HepG2 (cell line): ENCODE measurements around the gene UBE2S. TPM values are rescaled to one million over a fixed set of nuclear protein-coding genes. Genes with fewer than 3 reads are reported as not detected.
A peak's percentile ranks its signal among the peaks of the same experiment; 100 is the strongest.

ENCODE experiments used
- ARNT ChIP-seq: fragments of 450-650 bp; IDR thresholded peaks from 2 replicates; pipeline ENCODE4 v1.6.1; 2017
- BHLHE40 ChIP-seq: IDR thresholded peaks from 2 replicates; pipeline ENCODE4 v1.6.1; 2011; ENCODE audit warnings: low read length, improper control_type of control experiment
- DR1 ChIP-seq: sonication (generic); formaldehyde crosslinking; IDR thresholded peaks from 2 replicates; pipeline ENCODE4 v1.8.0; 2021; ENCODE audit warnings: mild to moderate bottlenecking, missing genetic modification reagents, inconsistent platforms
- HHEX ChIP-seq: IDR thresholded peaks from 2 replicates; pipeline ENCODE4 v1.6.1; 2016; ENCODE audit warnings: control low read depth
- JDP2 ChIP-seq: sonication (generic); formaldehyde crosslinking; IDR thresholded peaks from 2 replicates; pipeline ENCODE4 v1.8.1; 2022; ENCODE audit warnings: missing genetic modification reagents, borderline replicate concordance
- MIER3 ChIP-seq: IDR thresholded peaks from 2 replicates; pipeline ENCODE4 v1.6.1; 2016; ENCODE audit warnings: missing compliant biosample characterization, borderline replicate concordance
- NFKBIZ ChIP-seq: IDR thresholded peaks from 2 replicates; pipeline ENCODE4 v1.6.1; 2018; ENCODE audit warnings: missing genetic modification reagents, missing compliant biosample characterization
- SRSF9 ChIP-seq: fragments of 200-400 bp; formaldehyde crosslinking; IDR thresholded peaks from 2 replicates; pipeline ENCODE4 v1.6.1; 2018; ENCODE audit warnings: borderline replicate concordance, mild to moderate bottlenecking, low read depth, low read length; ENCODE audit not compliant: insufficient read depth, poor library complexity, severe bottlenecking
- TEAD2 ChIP-seq: sonication (generic); formaldehyde crosslinking; IDR thresholded peaks from 2 replicates; pipeline ENCODE4 v1.9.0; 2021; ENCODE audit warnings: missing genetic modification reagents
- ZBTB20 ChIP-seq: sonication (generic); formaldehyde crosslinking; IDR thresholded peaks from 2 replicates; pipeline ENCODE4 v1.8.1; 2023; ENCODE audit warnings: missing genetic modification reagents, low read depth, mild to moderate bottlenecking, borderline replicate concordance
- ZFP36 ChIP-seq: fragments of 150-350 bp; IDR thresholded peaks from 2 replicates; pipeline ENCODE4 v1.6.1; 2018; ENCODE audit warnings: borderline replicate concordance, low read length, low read depth; ENCODE audit not compliant: partially characterized antibody
- ZNF256 ChIP-seq: sonication (generic); formaldehyde crosslinking; conservative IDR thresholded peaks from 2 replicates; pipeline ENCODE4 v1.4.0; 2020; ENCODE audit warnings: missing genetic modification reagents
- ZNF296 ChIP-seq: sonication (generic); formaldehyde crosslinking; conservative IDR thresholded peaks from 2 replicates; pipeline ENCODE4 v1.5.0; 2020; ENCODE audit warnings: mild to moderate bottlenecking, missing genetic modification reagents
- ZNF589 ChIP-seq: sonication (generic); formaldehyde crosslinking; conservative IDR thresholded peaks from 2 replicates; pipeline ENCODE4 v1.8.0; 2022; ENCODE audit warnings: mild to moderate bottlenecking, moderate library complexity, missing genetic modification reagents
- ZNF781 ChIP-seq: sonication (generic); formaldehyde crosslinking; IDR thresholded peaks from 2 replicates; pipeline ENCODE4 v1.5.1; 2020; ENCODE audit warnings: borderline replicate concordance, mild to moderate bottlenecking, missing genetic modification reagents; ENCODE audit errors: not compliant biosample characterization
- ZSCAN21 ChIP-seq: sonication (generic); formaldehyde crosslinking; IDR thresholded peaks from 2 replicates; pipeline ENCODE4 v1.8.0; 2022; ENCODE audit warnings: mild to moderate bottlenecking, missing genetic modification reagents, moderate library complexity, borderline replicate concordance
- polyA plus RNA-seq, 8 experiments: library from polyadenylated mRNA; depleted of rRNA in 3 of 8; stranded (reverse) in 7 of 8; unstranded in 1 of 8; fragments of >200 nt; fragmentation: Illumina TruSeq in 4 of 8; extraction: Trizol in 4 of 8; gene quantifications; 2 replicates each; pipeline versions ENCODE4 v1.2.1 to v1.2.3, GENCODE V29; 2011 to 2016; ENCODE audit warnings: low read depth in 4 of 8, missing spikeins in 1 of 8, mixed read lengths in 1 of 8; ENCODE audit not compliant: insufficient read depth in 1 of 8
- total RNA-seq, 5 experiments: library from RNA; depleted of rRNA; stranded (reverse); fragments of >200 nt; fragmentation: Illumina TruSeq; extraction: Trizol; gene quantifications; 2 replicates each; pipeline ENCODE4 v1.2.3, GENCODE V29; 2016; ENCODE audit warnings: low read depth in 1 of 5
- TF ChIP-seq, protein P1 (sequence below): sonication (generic); formaldehyde crosslinking; IDR thresholded peaks from 2 replicates; pipeline ENCODE4 v1.5.0; 2020; ENCODE audit warnings: mild to moderate bottlenecking, missing genetic modification reagents, borderline replicate concordance
- TF ChIP-seq, protein P2 (sequence below): sonication (generic); formaldehyde crosslinking; IDR thresholded peaks from 2 replicates; pipeline ENCODE4 v1.4.0; 2020; ENCODE audit warnings: missing genetic modification reagents, mild to moderate bottlenecking, borderline replicate concordance
- TF ChIP-seq, protein P3 (sequence below): sonication (generic); formaldehyde crosslinking; IDR thresholded peaks from 2 replicates; pipeline ENCODE4 v1.8.0; 2022; ENCODE audit warnings: missing genetic modification reagents, mild to moderate bottlenecking, inconsistent platforms, borderline replicate concordance

The UBE2S gene
- total and polyA plus RNA-seq, 2 of the 13 experiments (the other 11 are each of a cell fraction or from before 2014, with no cell fraction given) = 32.2 to 39.3 TPM

DNA sequence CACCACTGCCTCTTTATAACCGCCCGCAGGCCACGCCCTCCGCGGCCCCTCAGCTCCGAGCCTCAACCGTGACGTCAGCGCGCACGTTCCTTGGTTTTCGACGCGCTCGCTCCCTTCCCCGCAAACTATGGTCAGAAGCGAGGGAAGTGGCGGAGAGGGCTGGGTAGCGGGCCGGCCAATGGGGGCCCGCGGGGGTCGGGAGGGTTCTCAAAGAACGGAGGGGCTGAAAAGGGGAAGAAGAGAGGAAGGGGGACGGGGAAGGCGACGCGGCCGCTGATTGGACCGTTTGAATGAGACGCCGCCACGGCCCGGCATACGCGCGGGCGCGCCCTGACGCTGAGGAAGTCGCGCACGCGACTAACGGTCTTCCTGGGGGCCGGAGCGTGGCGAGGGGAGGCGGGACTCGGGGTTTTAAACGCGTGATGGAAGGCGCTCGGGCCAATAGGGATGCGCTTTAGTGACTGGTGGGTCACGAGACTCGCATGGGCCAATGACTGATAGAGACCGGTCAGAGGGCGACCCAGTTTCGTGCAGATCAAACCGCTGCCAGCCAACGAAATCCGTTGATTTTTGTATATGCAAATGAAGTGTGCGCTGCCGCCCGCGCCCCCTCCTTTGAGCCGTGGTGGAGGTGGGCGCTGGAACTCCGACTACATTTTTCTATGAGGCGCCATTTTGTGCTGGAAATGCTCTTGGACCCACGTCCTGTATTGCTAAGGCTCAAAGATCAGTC, 378 bp upstream of the UBE2S start (continued):
- TF ChIP-seq, protein P1, sequence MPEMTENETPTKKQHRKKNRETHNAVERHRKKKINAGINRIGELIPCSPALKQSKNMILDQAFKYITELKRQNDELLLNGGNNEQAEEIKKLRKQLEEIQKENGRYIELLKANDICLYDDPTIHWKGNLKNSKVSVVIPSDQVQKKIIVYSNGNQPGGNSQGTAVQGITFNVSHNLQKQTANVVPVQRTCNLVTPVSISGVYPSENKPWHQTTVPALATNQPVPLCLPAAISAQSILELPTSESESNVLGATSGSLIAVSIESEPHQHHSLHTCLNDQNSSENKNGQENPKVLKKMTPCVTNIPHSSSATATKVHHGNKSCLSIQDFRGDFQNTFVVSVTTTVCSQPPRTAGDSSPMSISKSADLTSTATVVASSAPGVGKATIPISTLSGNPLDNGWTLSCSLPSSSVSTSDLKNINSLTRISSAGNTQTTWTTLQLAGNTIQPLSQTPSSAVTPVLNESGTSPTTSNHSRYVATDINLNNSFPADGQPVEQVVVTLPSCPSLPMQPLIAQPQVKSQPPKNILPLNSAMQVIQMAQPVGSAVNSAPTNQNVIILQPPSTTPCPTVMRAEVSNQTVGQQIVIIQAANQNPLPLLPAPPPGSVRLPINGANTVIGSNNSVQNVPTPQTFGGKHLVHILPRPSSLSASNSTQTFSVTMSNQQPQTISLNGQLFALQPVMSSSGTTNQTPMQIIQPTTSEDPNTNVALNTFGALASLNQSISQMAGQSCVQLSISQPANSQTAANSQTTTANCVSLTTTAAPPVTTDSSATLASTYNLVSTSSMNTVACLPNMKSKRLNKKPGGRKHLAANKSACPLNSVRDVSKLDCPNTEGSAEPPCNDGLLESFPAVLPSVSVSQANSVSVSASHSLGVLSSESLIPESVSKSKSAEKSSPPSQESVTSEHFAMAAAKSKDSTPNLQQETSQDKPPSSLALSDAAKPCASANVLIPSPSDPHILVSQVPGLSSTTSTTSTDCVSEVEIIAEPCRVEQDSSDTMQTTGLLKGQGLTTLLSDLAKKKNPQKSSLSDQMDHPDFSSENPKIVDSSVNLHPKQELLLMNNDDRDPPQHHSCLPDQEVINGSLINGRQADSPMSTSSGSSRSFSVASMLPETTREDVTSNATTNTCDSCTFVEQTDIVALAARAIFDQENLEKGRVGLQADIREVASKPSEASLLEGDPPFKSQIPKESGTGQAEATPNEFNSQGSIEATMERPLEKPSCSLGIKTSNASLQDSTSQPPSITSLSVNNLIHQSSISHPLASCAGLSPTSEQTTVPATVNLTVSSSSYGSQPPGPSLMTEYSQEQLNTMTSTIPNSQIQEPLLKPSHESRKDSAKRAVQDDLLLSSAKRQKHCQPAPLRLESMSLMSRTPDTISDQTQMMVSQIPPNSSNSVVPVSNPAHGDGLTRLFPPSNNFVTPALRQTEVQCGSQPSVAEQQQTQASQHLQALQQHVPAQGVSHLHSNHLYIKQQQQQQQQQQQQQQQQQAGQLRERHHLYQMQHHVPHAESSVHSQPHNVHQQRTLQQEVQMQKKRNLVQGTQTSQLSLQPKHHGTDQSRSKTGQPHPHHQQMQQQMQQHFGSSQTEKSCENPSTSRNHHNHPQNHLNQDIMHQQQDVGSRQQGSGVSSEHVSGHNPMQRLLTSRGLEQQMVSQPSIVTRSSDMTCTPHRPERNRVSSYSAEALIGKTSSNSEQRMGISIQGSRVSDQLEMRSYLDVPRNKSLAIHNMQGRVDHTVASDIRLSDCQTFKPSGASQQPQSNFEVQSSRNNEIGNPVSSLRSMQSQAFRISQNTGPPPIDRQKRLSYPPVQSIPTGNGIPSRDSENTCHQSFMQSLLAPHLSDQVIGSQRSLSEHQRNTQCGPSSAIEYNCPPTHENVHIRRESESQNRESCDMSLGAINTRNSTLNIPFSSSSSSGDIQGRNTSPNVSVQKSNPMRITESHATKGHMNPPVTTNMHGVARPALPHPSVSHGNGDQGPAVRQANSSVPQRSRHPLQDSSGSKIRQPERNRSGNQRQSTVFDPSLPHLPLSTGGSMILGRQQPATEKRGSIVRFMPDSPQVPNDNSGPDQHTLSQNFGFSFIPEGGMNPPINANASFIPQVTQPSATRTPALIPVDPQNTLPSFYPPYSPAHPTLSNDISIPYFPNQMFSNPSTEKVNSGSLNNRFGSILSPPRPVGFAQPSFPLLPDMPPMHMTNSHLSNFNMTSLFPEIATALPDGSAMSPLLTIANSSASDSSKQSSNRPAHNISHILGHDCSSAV (CRISPR knock-in tag) = no peak
- TF ChIP-seq, protein P2, sequence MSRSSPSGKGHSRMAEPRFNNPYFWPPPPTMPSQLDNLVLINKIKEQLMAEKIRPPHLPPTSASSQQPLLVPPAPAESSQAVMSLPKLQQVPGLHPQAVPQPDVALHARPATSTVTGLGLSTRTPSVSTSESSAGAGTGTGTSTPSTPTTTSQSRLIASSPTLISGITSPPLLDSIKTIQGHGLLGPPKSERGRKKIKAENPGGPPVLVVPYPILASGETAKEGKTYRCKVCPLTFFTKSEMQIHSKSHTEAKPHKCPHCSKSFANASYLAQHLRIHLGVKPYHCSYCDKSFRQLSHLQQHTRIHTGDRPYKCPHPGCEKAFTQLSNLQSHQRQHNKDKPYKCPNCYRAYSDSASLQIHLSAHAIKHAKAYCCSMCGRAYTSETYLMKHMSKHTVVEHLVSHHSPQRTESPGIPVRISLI = 0 out of 2 replicates have a peak, but pooled peaks have one; percentile 28
- TF ChIP-seq HHEX (CRISPR knock-in tag) (no peak), ZNF256 (CRISPR knock-in tag) (no peak), TEAD2 (CRISPR knock-in tag) (no peak), ARNT (no peak), ZNF781 (CRISPR knock-in tag) (peak; percentile 21), ZBTB20 (CRISPR knock-in tag) (no peak; the same call in 1 of the 2 replicates), SRSF9 (no peak), ZFP36 (no peak), JDP2 (CRISPR knock-in tag) (no peak), ZSCAN21 (CRISPR knock-in tag) (no peak; the same call in 1 of the 2 replicates), ZNF589 (0 out of 2 replicates have a peak, but pooled peaks have one; percentile 56), BHLHE40 (peak; percentile 80), ZNF296 (CRISPR knock-in tag) (no peak), DR1 (CRISPR knock-in tag) (peak; percentile 98), NFKBIZ (CRISPR knock-in tag) (0 out of 2 replicates have a peak, but pooled peaks have one; percentile 35), MIER3 (CRISPR knock-in tag) (peak; percentile 39; the same call in 1 of the 2 replicates)
- TF ChIP-seq, protein P3, sequence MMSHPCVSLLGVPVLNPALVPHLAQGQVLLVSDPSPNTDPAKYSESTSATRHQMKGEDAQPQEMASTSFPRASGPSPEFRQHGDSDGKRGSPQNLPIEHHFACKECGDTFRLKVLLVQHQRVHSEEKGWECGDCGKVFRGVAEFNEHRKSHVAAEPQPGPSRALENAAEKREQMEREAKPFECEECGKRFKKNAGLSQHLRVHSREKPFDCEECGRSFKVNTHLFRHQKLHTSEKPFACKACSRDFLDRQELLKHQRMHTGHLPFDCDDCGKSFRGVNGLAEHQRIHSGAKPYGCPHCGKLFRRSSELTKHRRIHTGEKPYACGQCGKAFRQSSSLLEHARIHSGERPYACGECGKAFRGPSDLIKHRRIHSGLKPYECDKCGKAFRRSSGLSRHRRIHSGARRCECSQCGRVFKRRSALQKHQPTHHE = no peak; the same call in 1 of the 2 replicates
